IPS DF 4.7 (cell line): ENCODE data around the gene ABCB9.

ENCODE experiments used
- DNase-seq: peaks from one replicate; pipeline ENCODE4 v3.0.0-alpha.2; 2013; ENCODE audit warnings: low spot score; ENCODE audit errors: extremely low read depth

The ABCB9 gene

DNA sequence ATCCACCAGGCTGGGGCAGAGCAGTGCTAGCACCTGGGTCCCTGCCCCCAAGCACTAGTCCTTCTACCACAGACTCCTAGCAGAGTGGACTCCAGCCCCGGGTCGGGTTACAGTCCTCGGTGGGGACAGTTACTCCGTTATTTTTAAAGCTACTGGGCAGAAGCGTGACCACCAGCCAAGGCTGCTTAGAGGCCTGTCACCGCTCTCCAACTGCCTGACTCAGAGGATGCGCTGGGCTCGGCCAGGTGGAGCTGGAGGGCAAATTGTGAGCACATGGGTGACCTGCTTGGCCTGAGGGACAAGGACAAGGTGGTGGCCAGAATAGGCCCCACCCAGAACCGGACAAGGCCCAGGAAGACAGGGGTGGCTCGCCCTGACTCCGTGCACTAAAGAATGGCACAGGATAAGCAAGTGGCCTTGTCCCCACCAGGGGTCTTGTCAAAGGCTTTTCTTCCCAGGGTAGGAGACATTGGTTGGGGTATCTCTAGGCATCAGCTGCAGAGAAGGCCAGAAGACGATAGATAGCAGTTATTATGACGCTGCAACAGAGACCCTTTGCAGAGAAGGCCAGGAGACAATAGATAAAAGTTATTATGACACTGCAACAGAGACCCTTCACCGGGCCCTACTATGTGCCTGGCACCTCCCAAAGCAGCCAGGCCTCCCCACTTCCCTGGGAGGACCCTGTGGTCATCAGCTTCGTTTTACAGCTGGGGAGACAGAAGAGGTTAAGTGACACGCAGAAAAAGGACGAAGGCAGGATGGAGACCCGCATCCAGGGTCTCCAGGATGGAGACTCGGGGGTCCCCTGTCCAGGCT, 1.6 kb downstream of the ABCB9 start:
- no peak for DNase-seq

DNA sequence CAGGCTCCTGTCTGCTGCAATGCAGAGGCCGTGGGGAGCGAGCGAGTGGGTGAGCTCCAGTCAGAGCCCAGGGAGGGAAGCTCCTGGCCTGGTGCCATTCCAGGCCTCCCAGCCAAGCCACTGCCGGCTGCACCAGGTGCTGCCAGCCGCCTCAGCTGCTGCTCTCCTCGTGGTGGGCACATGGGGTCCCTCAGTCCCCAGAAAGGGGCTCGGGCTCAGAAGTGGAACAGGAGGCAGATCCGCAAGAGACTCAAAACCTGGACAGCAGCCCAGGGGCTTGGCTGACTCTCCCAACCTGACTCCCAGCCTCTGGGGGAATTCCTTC, 2.4 kb downstream of the ABCB9 start:
- DNase-seq = no peak

DNA sequence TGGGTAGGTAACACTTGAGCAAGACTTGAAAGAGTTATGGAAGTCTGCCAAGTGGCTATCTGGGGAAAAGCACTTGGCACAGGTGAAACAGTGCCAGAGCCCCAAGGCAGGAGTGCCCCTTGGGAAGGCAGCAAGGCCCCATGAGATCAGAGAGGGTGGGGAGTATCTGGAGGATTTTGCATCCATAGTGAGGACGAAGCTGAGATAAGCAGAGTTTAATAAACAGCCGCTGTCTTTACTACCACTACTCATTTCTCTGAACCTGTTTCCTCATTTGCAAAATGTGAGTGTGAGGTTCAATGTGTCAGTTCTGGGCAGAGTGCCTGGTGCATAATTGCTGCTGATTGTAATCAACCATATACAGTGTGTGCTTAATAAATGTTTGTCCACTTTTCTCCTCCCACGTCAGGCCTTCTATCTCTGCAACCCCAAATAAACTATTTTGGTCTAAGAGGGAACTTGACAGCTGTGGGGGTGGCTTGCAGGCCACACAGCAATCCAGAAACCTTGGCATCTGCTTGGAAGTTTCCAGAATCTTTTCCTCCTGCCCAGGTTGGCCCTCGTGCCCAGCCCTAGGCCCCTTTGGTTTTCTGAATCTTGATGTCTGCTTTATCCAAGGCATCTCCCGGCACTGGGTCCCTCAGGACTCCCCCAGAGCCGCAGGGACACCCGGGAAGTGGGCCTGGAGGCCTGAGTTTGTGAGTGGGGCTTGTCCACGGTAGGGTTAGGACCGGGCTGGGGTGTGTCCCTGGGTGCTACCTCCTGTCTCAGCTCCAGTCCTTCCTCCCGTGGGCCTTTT, 4.5 kb downstream of the ABCB9 start:
- DNase-seq = no peak

DNA sequence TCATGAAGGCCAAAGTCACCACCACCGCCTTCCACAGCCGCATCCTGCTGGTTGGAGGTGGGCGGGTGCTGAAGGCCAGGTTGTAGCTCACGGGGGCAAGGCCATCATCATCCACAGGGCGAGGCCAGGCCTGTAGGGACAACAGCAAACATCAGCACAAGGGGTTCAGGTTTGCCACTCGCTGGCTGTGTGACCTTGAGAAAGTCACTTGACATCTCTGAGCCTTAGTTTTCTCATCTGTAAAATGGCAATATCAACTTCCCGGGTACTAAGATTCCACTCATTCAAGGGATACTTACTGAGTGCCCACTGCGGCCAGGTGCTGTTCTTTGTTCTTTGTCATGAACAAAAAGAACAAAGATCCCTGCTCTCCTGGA, 6.1 kb downstream of the ABCB9 start:
- no peak for DNase-seq

DNA sequence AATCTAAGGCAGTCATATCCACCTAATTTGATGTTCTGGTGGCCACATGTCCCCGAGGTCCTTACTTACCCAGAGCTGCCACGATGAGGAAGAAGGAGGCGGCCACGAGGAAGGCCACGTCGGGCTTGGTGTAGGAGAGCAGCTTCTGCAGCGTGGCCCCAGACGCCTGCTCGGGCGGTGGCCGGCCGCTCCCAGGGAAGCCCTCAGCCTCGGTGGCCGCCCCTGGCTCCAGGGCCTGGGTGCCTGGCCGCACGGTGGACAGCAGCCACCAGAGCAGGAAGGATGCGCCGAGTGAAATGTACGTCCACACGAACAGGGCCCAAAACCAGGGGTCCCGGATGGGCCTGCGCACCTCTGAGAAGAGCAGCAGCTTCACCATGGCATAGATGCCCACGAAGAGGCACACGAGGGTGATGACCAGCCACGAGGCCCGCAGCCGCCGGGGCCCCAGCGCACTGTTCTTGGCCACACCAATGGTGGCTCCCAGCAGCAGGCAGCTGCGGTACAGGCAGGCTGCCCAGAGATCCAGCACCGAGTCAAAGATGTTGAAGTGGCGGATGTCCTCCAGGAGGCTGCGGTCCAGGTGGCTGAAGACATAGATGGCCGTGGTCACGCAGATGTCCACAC, 6.6 kb downstream of the ABCB9 start:
- DNase-seq = no peak

DNA sequence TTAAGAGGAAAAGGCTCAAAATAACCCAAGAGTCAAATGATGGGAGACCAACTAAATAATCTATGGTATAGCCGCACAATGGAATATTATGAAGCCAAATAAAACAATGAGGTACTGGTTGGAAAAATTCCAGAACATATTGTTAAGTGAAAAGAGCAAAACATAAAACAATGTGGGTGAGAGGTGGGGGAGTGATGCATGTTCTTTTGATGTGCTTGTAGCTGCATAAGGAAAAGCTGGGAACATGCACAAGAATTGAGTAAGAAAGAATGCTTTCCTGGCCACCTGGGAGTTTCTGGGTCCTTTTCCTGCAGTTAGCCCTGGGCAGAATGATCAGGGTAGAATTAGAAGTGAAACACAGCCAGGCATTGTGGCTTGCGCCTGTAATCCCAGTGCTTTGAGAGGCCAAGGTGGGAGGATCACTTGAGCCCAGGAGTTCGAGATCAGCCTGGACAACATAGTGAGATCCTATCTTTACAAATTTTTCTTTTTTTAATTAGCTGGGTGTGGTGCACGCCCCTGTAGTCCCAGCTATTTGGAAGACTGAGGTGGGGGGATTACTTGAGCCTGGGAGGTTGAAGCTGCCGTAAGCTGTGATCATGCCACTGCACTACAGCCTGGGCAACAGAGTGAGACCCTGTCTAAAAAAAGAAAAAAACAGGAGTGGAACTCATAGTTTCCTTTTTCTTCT, 7.9 kb downstream of the ABCB9 start:
- no peak for DNase-seq

DNA sequence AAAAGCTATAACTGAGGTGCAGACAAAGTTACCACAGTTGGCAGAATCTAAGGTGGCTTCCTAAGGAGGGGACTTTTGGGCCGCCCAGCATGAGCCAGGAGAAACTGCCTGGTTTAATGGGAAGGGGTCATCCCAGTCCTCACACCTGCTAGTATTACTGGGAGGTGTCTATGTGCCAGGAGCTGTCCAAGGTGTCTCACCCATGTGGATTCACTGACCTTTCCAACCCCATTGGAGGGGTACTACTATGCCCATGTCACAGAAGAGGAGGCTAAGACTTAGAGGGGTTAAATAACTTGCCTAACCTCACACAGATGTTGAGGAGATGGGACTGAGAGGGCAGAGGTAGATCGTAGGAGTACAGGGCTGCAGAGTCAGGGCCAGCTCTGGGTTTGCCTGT, 10.2 kb downstream of the ABCB9 start:
- no peak for DNase-seq

DNA sequence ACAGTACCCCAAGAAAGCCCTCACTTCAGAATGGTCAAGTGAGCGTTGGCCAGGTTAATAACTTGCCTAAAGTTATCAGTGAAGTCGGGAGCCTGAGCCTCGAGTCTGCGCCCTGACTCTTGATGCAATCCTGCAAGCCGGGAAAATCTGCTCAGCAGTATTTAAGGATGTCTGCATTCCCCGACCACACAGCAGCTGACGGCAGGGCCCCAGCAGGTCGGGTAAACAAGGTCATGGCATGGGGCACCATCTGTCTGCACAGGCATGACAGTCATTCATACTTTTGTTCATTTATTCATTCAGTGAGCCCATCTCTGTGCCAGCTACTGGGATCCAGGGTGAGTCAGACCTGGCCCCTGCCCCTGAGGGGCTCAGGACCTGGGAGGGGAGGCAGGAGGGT, 11.1 kb downstream of the ABCB9 start:
- no peak for DNase-seq

DNA sequence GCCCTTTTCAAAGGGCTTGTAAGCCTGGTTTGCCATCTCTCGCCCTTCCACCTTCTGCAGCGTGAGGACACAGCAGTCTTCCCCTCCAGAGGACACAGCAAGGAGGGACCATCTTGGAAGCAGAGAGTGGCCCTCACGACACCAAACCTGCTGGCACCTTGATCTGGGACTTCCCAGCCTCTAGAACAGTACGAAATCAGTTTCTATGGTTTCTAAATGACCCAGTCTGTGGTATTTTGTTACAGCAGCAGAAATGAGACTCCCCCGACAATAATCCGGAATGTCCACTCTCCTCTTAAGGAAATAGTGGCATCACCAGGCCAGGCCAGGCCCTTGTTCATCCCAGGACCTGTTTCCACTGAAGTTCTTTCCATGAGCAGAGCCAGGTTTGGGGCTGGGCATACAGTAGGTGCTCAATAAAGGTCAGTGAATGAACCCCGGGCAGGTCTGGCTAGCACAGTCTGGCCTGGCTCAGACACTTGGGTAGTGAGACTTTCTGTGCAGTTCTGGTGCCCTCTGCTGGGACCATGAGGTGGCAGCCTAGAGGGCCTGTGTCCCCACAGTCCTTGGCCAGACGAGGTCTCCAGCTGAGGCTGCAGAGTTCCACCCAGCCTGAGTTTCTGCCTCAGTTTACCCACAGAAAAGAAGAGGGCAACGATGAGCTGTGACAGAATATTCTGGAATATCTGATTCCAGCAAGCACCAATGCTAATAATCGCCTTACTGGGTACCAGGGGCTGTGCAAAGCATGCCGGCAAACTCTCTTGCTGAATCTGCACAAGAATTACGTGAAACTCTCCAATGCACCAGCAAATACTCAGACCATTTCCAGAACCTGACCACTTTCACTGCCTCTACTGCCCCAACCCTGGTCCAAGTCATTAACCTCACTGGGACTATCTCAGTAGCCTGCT, 14.0 kb downstream of the ABCB9 start:
- DNase-seq = no peak

DNA sequence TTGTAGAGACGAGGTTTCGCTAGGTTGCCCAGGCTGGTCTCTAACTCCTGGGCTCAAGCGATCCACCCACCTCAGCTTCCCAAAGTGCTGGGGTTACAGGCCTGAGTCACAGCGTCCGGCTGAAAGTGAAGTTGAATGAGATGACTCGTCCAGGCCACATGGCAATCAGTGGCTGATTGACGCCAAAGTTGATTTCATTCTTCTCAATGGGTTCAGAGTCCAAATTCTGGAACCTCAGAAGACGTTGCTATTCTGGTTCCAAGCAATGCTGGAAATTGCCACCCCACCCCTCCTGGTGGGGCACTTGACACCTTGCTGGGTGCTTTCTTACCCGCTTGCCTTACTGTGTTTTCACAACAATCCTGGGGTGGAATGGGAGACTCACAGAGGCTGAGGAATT, 14.9 kb downstream of the ABCB9 start:
- no peak for DNase-seq

DNA sequence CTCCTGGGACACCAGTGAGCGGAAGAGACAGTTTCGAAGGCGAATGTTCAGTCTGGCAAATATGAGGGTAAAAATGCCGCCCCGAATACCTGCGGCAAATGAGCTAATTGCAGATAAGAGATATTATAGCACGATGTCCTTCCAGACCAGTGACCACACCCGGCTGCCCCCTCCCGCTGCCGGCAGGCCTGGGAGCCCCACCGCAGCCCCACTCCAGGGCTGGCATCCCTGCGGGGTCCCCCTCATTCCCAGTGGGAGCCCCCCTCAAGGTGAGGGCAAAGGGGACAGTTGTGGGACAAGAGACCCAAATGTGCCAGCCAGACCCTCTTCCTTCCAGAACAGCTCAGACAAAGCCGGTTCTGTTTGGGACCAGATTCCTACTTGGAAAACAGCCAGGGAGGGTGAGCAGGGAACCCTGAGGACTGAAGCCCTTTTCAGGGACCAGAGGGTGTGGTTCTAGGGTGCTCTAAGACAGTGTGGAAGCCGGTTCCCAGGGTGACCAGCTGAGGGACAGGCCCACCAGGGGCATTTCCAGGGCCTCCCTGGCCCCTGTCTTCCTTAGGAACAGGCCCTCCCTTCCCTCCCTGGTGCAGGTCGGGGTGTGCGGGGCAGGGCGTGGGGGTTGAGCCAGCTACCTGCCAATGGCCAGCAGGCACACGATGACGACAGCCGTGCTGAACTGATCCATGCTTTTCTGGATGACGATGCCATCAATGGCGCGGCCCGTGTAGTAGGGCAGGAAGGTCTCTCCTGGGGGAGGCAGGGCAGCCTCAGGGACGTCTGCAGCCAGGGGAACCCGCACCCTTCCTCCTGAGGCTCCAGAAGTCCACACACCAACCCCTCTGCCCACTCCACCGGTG, 16.2 kb downstream of the ABCB9 start:
- no peak for DNase-seq

DNA sequence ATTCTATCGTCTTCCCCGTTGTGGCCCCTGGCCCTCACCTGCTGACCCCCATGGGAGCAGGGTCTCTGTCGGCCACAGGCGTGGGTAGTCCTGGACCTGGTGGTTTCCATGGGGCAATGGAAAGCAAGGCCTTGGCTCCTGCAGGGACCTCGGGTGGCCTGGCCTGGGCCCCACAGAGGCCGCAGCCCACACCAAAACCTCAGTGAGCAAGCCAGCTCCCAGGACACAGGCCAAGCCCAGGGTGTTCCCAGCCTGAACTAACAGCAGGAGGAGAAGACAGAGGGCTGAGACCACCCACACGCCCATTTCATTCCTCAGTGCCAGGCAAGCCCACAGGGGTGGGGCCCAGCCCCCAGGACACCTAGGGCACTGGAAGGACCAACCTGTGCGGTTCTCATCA, 16.9 kb downstream of the ABCB9 start:
- DNase-seq = no peak

DNA sequence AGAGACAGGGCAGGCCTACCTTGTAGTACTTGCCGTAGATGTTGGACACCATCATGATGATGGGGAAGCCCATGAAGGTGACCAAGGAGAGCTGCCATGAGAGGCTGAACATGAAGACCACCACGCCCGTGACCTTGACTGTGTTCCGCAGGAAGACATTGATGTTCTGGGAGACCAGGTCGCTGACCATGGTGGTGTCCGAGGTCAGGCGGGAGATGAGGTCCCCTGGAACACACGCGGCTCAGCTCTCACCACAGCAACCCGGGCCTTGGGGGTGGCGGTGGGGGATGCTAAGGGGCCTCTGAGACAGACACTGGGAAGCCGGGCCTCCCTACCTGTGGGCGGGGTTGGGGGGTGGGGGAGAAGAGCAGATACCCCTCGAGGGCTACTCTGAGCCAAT, 17.7 kb downstream of the ABCB9 start:
- no peak for DNase-seq

DNA sequence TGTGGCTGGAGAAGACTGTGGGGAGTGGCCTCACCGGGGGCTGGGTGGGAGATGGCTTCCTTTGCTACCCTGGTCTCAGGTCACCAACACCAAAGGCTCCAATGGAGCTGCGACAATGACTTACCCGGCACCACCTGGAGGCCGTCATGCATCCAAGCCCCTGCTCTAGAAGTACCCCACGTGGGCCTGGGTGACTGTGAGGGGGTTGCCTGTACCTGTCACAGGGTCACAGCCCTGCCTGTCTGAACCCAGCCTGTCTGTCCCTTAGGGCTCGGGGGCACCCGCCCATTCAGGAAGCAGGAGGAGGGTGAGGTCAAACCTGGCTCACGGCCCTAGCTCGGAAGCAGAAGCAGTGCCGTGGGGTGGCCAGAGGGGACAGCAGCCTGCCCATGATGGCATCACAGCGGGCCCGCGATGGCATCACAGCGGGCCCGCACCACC, 18.9 kb downstream of the ABCB9 start:
- DNase-seq = no peak

DNA sequence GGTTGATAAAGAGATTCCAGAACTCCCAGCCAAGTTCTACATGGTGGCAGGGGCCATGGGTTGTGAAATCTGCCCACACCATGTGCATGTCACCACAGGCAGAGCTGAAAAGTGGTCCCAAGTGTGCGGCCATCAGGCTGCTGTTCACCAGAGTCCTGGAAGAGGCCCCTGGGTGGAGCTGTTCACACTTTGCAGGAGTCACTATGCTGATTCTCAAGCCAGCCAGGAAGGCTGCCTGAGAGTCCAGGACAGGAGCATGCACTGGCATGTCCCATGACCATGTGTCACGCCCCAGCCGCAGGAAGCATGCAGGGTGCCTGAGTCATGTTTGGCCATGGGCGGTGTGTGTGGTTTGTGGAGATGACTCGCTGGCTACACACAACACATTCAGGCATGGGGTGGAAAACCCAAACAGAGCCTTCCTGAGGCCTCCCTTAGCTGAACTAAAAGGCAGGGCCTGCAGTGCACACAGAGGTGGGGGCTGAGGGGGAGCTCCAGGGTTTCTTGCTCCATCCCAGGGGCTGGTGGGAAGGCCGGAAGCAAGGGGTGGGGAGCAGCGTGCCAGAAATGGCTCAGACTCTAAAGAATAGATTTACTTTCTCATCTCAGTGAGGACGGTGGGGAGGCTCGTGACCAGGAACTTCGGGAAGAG, 19.4 kb downstream of the ABCB9 start:
- DNase-seq = no peak

DNA sequence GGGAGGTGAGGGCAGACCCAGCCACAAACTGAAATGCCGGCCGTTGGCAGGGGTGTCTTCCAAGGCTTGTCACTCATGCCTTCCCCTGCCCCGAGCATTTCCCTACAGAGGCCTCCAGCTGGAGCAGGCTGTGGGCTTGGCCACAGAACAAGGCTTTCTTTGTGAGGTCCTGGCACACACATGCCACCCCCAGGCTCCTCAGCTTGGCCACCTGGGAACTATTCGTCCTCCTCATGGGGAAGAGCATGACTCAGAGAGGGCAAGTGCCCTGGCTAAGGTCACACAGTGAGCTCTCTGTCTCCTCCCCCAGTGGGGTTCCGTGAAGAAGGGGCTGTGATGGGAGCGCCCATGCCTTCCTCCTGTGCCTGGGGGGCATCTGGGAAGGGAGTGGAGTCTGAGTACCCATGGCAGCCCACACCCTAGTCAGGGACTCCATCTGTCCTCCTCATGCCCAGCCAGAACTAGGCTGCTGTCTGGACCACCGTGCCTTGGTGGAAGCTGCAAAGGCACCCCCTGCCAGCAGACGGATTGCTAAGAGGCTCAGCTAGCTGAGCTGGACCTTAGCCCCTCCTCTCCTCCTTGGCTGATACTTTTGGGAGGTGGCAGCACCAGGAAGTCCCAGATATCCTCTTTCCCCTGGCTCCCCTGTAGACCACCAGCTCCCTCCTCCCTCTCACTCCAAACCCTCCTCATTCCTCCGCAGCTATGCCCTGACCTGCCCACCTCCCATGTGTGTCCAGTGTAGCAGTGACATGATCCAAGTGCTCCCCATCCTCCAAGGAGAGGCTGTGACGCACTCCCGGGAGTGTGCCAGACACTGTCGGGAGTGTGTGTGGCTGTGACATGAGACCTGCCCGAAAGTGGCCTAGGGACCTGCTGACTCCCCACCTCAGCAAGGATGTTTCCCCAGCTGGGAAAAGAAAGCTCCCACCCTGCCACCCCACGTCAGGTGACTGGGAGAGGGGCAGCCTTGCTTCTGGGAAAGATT, 21.4 kb downstream of the ABCB9 start:
- no peak for DNase-seq

DNA sequence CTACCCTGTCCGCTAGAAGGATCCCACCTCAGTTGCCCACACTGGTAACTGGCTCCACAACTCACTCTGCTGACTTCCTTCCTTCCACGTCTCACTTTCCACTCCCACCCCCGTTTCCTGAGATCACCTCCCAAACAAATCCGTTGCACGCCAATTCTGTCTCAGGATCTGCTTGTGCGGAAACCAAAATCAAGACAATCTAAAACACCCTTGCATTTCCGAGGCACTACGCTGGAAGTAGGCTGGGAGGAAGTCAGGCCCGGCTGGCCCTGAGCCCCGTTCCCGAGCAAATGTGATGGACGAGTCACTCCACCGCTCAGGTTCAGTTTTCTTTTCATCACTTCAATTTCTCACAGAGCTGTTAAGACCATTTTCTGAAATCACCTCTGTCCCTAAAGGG, 23.1 kb downstream of the ABCB9 start:
- DNase-seq = no peak

DNA sequence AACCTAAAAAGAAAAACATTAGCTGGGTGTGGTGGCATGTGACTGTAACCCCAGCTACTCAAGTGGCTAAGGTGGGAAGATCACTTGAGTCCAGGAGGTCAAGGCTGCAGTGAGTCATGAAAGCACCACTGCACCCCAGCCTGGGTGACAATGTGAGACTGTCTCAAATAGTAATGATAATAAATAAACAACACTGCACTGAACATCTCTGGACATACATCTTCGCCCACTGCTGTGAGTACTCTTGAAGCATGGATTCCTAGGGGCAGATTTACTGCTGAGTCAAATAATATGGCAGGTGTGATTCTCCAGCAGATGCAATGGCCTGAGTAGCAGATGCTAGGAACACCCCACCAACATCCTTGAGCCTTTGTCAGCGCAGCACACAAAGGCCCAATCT, 23.6 kb downstream of the ABCB9 start:
- DNase-seq = no peak
